GM18858 (cell line): ENCODE results near the gene BGLAP.
A peak's percentile ranks its signal among the peaks of the same experiment; 100 is the strongest.

Source experiments
- ATAC-seq: cut with Tn5 transposase; IDR thresholded peaks from one replicate; pipeline ENCODE4 v1.9.1; 2021; ENCODE audit not compliant: unreplicated experiment

Gene BGLAP

GRCh38 chr1:156251527-156251926, 9.5 kb downstream of the BGLAP start:
- ATAC-seq, result no peak

- ATAC-seq, result no peak
These were observed 11.7 kb downstream of the BGLAP start for GRCh38 chr1:156253634-156254033.

- no peak for ATAC-seq
These were observed 15.7 kb downstream of the BGLAP start for GRCh38 chr1:156257711-156258110.

GRCh38 chr1:156258859-156259258, 16.9 kb downstream of the BGLAP start:
- ATAC-seq, result no peak

GRCh38 chr1:156259805-156260204, 17.8 kb downstream of the BGLAP start:
- ATAC-seq, result no peak

- no peak for ATAC-seq
These were observed 18.9 kb downstream of the BGLAP start for GRCh38 chr1:156260896-156261295.

GRCh38 chr1:156262461-156263287, 20.7 kb downstream of the BGLAP start:
- no peak for ATAC-seq

- ATAC-seq, result no peak
These were observed 21.3 kb downstream of the BGLAP start for GRCh38 chr1:156263288-156263655.

- ATAC-seq, result no peak
These were observed 24.1 kb downstream of the BGLAP start for GRCh38 chr1:156266051-156266450.

GRCh38 chr1:156268336-156268735, 26.4 kb downstream of the BGLAP start:
- ATAC-seq, result no peak

GRCh38 chr1:156270314-156270713, 28.3 kb downstream of the BGLAP start:
- ATAC-seq, result no peak

- no peak for ATAC-seq
These were observed 34.5 kb downstream of the BGLAP start for GRCh38 chr1:156276532-156276931.

GRCh38 chr1:156276966-156277381, 35.0 kb downstream of the BGLAP start:
- no peak for ATAC-seq

- ATAC-seq, result no peak
These were observed 37.9 kb downstream of the BGLAP start for GRCh38 chr1:156279837-156280236.

- ATAC-seq, result no peak
These were observed 39.3 kb downstream of the BGLAP start for GRCh38 chr1:156281281-156281680.

- ATAC-seq, result no peak
These were observed 39.9 kb downstream of the BGLAP start for GRCh38 chr1:156281693-156282478.

- ATAC-seq, result peak; percentile 64
These were observed 40.7 kb downstream of the BGLAP start, which contains the start of gene SMG5 for GRCh38 chr1:156282479-156283222. TSS of gene SMG5 (minus strand) at chr1:156282825. CDS start at chr1:156282680, 145 bp downstream.

GRCh38 chr1:156283521-156283920, 41.5 kb downstream of the BGLAP start:
- no peak for ATAC-seq

GRCh38 chr1:156284112-156284511, 42.1 kb downstream of the BGLAP start, which contains the start of gene TMEM79:
TSS of gene TMEM79 (plus strand) at chr1:156284325. CDS start at chr1:156285227, 902 bp downstream.
- ATAC-seq, result no peak

- no peak for ATAC-seq
These were observed 42.8 kb downstream of the BGLAP start for GRCh38 chr1:156284757-156285156.

- no peak for ATAC-seq
These were observed 43.5 kb downstream of the BGLAP start for GRCh38 chr1:156285437-156285836.
